ENCODE measurements around the gene CDNF.

DNA sequence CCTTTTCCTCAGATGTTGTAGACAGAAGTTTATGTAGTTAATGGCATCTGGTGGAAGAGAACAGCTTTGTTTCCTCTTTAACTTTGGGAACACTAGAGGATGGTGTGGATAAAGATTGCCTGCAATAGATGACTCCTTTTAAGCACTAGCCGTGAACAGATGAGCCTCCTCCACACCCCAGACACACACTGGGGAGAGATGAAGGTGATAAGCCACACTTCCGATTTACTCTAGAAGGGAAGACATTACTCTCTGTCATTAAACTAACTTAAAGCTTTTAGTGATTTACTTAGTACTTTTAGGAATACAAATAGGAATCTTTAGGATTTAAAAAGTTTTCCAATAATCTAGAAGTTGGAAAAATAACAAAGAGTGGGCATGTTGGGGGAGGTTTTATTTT lies 7.1 kb upstream of the CDNF start:
- TF ChIP-seq SMC3 (IDR thresholded peaks at IDR 0.05; ENCODE audit: borderline replicate concordance, low read length) (no peak), POLR2A (IDR thresholded peaks at IDR 0.05; ENCODE audit: low read depth, low read length) (peak; percentile 14; the same call in 1 of the 2 replicates), HDAC6 (IDR thresholded peaks at IDR 0.05; ENCODE audit: unreplicated experiment) (no peak)
- TF ChIP-seq, protein P1, sequence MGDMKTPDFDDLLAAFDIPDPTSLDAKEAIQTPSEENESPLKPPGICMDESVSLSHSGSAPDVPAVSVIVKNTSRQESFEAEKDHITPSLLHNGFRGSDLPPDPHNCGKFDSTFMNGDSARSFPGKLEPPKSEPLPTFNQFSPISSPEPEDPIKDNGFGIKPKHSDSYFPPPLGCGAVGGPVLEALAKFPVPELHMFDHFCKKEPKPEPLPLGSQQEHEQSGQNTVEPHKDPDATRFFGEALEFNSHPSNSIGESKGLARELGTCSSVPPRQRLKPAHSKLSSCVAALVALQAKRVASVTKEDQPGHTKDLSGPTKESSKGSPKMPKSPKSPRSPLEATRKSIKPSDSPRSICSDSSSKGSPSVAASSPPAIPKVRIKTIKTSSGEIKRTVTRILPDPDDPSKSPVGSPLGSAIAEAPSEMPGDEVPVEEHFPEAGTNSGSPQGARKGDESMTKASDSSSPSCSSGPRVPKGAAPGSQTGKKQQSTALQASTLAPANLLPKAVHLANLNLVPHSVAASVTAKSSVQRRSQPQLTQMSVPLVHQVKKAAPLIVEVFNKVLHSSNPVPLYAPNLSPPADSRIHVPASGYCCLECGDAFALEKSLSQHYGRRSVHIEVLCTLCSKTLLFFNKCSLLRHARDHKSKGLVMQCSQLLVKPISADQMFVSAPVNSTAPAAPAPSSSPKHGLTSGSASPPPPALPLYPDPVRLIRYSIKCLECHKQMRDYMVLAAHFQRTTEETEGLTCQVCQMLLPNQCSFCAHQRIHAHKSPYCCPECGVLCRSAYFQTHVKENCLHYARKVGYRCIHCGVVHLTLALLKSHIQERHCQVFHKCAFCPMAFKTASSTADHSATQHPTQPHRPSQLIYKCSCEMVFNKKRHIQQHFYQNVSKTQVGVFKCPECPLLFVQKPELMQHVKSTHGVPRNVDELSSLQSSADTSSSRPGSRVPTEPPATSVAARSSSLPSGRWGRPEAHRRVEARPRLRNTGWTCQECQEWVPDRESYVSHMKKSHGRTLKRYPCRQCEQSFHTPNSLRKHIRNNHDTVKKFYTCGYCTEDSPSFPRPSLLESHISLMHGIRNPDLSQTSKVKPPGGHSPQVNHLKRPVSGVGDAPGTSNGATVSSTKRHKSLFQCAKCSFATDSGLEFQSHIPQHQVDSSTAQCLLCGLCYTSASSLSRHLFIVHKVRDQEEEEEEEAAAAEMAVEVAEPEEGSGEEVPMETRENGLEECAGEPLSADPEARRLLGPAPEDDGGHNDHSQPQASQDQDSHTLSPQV (IDR thresholded peaks at IDR 0.05): no peak
- TF ChIP-seq, protein P2, sequence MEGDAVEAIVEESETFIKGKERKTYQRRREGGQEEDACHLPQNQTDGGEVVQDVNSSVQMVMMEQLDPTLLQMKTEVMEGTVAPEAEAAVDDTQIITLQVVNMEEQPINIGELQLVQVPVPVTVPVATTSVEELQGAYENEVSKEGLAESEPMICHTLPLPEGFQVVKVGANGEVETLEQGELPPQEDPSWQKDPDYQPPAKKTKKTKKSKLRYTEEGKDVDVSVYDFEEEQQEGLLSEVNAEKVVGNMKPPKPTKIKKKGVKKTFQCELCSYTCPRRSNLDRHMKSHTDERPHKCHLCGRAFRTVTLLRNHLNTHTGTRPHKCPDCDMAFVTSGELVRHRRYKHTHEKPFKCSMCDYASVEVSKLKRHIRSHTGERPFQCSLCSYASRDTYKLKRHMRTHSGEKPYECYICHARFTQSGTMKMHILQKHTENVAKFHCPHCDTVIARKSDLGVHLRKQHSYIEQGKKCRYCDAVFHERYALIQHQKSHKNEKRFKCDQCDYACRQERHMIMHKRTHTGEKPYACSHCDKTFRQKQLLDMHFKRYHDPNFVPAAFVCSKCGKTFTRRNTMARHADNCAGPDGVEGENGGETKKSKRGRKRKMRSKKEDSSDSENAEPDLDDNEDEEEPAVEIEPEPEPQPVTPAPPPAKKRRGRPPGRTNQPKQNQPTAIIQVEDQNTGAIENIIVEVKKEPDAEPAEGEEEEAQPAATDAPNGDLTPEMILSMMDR (IDR thresholded peaks at IDR 0.05 in 2 of 3, conservative IDR thresholded peaks at IDR 0.05 in 1 of 3; ENCODE audit: control insufficient read depth in 2 of 3, extremely low read depth in 1 of 3, insufficient read depth in 1 of 3, low read depth in 3 of 3, low read length in 3 of 3): no peak
